Hematopoietic multipotent progenitor cell treated with erythropoietin and hydrocortisone succinate and interleukin-3 and kit ligand, for 8 days (in vitro differentiated cells): ENCODE data around the gene FRMD7.
"Not testable (repeated sequence)": the region's sequence is repeated elsewhere in the genome, so short reads cannot be mapped to it uniquely, and the experiment has no call there.

Source experiments
- DNase-seq: peaks from one replicate; pipeline ENCODE4 v3.0.0-alpha.2; 2015

FRMD7 gene

DNA sequence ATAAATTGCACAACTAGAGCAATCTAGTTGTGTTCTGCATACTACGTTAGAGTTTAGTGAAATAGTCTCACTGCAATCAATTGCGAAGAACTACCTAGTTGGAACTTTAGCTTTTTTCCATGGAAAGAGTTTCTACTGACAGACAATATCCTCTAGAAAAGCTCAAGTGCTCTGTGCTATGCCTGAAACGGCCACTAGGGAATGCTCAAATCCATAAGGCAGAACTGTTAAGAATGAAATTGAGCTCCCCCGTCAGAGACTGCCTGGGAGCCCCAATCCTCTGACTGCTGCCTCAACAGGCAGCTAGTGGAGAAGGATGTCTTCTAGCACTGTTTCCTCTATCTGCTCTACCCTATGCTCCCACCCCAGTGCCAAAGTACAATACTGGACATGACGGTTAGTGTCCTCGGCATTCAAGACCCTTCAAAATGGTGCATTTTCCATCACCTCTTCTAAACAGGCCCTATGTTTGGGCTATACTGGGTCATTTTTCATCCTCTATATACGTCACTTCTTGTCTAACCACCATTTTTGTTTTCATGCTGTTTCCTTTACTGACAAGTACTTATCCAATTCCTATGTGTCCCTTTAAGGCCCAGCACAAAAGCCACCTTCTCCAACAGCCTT, 35.3 kb downstream of the FRMD7 start:
- peak; percentile 76 for DNase-seq

DNA sequence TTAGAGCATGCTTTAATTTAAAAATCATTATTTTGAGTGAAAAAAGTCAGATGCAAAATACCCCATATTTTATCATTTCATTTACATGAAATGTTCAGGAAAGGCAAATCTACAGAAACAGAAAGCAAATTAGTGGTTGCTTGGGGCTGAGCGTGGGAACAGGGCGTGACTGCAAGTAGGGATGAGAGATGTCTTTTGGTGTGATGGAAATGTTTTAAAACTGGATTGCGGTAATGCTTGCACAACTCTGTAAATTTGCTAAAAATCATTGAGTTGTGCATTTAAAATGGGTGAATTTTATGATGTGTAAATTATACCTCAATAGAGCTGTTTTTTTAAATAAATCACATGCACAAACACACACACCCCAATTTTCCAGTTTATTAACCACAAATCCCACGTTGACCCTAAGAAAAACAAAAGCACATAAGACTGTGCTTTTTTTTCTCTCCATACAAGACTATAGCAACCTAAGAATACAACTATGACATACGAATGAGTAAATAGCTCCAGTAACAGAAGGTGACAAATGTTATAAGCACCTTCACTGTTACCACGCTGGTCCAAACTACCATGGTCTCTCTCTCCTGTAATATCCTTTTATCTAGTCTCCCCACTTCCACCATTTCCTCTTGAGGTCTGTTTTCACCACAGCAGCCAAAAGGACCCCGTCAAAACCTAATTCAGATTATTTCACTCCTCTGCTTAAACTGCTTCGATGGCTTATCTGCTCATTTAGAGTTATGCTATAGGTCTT, 37.2 kb downstream of the FRMD7 start:
- DNase-seq, result no peak

DNA sequence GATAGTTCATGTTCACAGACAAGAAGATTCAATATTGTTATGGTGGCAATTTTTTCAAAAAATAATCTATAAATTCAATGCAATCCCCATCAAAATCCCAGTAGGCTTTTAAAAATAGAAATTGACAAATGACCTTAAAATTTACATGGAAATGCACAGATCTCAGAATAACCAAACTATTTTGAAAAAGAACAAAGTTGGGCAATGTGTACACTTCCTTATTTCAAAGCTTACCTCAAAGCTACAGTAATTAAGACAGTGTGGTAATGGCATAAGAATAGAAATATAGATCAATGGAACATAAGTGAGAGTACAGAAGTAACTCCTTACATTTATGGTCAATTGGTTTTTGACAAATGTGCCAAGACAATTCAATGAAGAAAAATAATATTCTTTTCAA, 39.0 kb downstream of the FRMD7 start:
- DNase-seq, result no peak

DNA sequence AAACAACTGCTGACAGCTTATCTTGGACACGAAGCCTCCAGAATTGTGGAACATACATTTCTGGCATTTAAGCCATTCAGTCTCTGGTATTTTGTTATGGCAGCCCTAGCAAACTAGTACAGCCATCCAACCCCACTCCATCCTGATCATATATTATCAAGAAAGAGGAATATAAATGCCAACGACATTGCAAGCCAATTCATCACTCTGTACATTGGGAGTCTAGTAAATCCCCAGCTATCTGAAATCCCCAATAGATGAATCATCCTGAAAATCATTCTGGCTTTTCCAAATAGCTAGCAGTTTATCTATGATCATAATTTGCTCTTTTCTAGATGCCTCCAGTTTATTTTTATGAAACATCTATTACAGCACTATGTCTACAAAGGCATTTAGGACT, 41.1 kb downstream of the FRMD7 start:
- no peak for DNase-seq

DNA sequence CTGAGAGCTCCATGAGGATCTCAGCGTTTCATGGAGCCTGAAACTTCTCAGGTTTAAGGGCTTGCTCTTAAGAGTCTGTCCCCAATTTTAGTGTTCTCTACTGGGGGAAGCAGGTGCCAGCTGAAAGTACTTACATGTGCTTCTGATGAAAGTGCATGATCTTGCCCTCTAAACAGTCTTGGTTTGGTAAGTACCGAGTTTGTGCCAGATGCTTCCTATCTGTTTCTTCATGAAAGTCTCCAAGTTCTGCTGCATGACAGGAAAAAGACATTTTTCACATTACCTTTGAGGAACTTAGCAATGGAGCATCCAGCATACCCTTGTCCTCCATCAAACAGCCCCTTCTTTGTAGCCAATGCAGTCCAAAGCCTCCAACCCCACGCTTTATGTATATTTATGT, 42.0 kb downstream of the FRMD7 start:
- DNase-seq, result no peak

DNA sequence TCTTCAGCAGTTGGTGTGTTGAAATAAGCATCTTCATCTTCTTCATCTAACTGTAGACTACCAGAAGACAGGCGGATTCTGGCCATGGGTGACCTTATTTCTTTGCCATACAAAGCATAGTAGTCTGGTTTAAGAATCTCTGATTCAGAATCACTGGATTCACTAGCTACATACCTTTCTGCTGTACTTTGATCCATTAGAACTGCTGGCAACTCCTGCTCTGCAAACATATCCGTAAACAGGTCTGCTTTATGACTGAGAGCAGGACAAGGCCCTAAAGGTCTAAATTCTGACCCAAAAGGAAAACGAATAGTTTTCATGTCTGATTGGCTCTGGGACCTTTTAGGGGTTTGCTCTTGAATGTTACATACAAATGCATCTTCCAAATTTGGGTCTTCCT, 49.9 kb downstream of the FRMD7 start:
- DNase-seq, result no peak

DNA sequence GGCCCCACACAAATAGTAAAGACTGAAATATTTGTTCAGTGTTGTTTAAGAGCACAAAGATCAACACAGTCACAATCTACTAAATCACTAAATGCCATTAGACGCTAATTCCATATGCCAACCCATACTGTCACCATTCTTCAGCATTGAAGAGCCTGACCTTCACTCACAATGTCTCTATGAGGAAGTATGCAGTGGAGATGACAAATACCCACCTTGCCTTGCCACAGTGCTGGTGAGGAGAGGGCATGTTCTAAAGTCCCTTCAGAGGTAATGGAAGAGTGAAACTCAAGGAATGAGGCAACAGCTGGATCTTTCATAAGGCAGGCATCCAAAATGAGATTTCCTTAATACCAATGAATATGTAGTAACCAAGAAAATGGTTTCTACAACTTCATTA, 50.4 kb downstream of the FRMD7 start:
- no peak for DNase-seq

DNA sequence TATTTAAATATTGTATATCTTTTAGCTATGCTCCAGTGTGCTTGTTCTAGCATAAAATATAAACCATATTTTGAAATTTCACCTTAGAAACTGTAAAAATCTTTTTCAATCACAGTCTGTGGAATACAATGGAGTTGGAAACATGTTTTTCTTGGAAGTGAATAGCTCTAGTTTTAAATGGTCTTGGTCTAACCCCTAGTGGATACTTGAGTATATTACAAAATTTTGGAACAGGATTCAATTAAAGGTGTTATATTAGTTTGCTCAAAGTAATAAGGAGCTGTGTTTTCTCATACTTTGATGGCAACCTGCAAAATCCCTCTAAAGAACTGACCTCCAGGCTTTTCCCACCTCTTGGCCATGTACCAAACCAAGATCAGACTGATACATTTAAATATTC, 56.6 kb downstream of the FRMD7 start:
- peak; percentile 29 for DNase-seq

DNA sequence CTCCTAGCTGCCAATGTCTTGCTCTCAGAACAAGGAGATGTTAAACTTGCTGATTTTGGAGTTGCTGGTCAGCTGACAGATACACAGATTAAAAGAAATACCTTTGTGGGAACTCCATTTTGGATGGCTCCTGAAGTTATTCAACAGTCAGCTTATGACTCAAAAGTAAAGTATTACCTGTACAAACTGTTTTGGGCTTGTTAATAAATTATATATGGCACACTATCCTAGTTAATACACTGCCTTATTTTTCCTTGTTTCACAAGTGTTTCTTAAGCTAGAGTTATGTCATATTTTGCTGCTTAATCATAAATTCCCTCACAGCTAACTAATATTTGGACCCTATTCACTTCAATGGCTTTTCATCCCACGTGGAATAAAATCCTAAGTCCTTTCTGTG, 59.4 kb downstream of the FRMD7 start:
- DNase-seq, result no peak

DNA sequence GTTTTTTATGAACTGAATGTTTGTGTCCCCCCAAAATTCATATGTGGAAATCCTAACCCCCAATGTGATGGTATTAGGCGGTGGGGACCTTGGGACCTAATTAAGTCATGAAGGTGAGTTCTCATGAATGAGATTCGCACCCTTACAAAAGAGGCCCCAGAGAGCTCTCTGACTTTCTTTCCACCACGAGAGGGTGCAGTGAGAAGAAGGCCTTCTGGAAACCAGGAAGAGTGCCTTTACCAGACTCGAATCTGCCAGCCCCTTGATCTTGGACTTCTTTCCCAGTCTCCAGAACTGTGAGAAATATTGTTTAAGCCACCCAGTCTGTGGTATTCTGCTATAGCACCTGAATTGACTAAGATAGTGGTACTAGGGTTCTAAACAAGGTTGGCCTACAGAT, 64.0 kb downstream of the FRMD7 start:
- no peak for DNase-seq

DNA sequence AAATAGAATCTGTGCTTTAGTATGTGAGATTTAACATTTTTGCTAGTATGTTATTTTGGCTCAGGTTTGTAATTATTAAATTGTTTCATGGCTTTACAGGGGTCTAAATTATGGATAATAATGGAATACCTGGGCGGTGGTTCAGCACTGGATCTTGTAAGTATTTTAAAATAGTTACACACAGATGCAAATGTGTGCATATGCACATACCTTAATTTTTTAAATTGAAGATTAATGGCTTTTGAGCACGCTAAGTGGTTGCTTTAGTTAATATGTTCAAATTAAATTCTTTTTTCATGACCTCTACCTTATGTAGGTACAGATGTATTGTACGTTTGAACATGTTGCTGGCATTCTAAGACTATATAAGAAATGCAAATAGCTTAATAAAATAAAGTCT, 64.5 kb downstream of the FRMD7 start:
- DNase-seq, result no peak

DNA sequence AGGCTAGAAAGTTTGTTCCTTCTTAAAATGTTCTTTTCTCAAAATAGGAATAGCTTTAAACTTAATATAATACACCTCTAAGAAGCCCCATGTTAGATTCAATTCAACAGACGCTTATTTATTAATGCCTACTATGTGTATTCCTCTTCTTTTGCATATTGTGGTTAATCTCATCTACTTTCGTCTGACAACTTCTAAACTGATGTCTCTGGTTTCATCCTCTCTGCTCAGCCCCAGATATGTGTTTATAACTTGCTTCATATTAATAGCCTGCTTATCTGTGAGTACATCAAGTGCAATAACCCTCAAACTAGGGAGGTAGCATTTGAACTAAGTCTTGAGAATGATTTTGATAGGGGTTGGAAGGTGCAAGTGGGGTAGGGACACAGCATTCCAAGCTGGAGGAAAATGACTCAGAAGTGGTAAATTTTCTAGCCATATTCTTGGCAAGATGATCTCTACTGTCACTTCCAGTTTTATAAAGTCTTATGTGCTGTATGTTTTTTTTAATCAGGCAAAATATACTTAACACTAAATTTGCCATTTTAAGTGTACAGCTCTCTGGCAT, 67.8 kb downstream of the FRMD7 start:
- no peak for DNase-seq

DNA sequence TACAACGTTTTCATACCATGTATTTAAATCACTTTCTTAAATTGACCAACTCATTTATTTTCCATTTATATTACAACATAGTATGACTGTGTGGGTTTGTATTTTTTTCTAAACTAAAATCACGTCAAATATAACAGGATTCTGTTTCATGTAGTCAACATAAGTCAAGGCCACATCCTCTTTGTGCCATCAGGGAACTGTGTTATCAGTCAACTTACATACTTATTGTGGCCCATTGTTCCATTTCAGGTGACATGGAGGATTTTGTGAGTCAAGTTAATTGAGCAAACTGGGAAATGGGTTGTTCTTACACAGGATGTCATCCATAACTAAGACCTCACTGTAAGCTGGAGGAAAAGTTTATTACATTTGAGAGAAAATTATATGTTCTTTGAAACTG, 68.8 kb downstream of the FRMD7 start:
- DNase-seq, result no peak

DNA sequence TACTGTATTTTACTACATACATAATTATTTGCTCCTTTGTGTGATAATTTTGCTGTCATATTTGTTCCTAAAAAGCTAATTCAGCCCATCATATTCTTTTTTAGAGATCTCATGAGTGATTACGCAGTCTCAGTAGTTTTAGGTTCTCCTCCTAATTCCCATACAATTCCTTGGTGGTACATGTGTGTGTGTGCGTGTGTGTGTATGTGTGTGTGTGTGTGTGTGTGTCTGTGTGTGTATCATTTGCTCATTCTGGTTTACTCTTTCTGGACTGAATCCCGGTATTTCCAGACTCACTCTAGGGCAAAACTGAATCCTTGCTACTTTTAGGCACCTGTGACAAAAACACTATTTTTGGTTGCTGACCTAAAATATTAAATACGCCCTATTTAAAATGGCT, 69.8 kb downstream of the FRMD7 start:
- DNase-seq, result no peak

DNA sequence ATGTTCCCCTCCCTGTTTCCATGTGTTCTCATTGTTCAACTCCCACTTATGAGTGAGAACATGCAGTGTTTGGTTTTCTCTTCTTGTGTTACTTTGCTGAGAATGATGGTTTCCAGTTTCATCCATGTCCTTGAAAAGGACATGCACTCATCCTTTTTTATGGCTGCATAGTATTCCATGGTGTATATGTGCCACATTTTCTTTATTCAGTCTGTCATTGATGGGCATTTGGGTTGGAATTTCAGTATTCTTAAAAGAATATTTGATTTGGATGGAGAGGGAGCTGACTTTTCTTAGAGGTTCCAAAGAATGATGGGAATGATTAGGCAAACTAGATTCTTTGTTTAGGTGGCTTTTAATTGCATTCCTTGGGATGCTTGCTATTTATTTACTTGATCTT, 76.0 kb downstream of the FRMD7 start:
- DNase-seq, result not testable (repeated sequence)

DNA sequence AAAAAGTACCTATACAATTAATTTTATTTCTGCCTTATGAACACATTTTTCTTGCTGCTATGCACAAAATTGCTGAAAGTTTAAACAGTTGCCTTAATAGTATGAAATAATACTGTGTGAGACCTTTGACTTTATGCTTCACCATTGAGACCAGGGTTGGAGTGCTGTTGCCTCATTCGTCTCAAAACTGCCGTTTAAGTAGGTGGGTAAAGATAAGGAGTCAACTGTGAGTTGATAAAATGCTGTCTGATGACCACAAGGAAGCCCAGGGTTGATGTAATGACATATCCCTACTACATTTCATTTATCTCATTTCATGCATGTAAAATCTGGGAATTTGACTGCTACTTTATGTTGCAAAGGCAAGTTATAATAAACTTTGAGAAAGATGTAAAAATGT, 81.3 kb downstream of the FRMD7 start:
- DNase-seq, result peak; percentile 69

DNA sequence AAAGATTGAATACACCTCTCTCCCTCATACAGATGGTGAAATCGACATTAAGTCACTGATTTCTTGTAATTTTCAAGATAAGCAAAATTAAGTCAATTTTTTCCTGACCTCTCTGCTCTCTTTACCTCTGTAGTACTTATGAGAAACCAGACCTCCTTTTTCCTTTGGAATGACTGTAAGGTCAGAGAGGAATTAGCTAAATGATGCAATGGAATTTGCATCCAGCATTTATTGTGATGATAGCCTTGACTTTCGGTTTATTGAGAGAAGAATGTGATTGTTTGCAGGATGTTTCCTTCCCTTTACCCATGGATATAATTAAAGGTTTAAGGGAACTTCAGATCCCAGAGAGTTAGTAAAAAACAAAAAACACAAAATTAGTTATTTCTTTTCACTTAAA, 82.4 kb downstream of the FRMD7 start:
- DNase-seq, result no peak

DNA sequence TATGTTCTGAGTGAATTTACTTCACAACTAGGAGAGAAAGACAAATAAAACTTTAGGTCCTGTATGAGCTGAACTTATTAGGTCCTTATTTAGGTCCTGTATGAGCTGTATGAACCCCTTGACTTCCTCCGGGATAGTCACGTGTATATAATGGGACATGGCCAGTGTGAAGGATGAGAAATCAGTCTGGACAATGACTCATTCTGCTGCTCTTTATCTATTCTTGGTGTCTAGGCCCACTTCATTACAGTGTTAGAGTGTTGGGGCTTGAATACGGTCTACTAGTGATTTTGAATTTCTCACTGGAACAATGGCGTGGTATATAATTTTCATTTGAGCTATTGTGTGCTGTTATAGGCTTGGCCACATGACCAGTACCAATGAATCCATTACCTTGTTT, 82.9 kb downstream of the FRMD7 start:
- peak; percentile 20 for DNase-seq

DNA sequence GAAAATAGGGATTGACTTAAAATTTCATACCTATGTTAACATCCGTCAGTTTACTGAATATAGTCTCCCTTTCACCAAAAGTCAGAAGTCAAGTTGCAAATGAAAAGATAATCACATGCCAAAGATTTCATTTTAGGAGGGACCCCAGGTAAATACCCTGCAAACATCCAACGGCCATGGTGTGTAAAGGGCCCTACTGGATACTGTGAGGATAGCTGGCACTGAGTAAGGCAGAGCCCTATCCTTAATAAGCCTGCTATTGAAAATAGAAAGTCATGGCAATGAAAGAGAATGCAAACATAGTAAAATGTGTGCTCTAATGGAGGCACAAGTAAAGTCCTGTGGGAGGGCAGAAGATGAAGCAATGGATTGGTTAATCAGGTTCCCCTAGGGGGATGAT, 83.8 kb downstream of the FRMD7 start:
- DNase-seq, result no peak

DNA sequence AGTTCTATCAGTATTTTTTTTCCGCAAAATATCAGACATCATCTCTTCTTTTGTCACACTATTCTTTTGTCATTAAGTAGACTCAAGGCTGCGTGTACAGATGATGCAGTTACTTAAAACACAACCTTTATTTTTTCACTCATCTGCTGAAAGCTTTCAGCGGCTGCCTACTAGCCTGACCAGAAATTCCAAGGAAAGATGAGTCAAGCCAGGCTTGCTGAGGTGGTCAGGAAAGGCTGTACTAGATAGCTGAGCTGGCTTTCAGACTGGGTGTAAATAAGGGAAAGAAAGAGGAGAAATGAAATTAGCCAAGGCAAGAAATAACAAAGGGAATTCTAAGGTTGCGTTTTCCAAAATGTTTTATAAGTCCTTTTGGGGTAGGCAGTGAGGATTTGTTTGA, 86.8 kb downstream of the FRMD7 start:
- no peak for DNase-seq

DNA sequence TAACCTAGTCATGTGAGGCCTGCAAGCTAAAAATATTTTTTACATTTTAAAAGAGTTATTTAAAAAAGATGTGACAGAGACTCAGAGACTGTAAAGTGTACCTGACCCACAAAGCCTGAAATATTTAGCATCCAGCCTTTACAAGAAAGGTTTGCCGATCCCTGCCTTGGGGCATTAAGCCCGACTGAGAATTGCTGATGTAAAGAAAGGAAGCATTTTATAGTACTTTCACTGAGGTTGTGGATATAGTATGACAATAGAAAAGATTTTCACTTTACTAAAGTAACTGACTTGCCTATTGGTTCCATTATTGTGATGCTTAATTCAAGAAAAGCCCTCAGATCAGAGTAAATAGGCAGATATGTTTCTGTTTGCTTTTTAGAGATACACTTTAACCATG, 87.8 kb downstream of the FRMD7 start:
- no peak for DNase-seq

DNA sequence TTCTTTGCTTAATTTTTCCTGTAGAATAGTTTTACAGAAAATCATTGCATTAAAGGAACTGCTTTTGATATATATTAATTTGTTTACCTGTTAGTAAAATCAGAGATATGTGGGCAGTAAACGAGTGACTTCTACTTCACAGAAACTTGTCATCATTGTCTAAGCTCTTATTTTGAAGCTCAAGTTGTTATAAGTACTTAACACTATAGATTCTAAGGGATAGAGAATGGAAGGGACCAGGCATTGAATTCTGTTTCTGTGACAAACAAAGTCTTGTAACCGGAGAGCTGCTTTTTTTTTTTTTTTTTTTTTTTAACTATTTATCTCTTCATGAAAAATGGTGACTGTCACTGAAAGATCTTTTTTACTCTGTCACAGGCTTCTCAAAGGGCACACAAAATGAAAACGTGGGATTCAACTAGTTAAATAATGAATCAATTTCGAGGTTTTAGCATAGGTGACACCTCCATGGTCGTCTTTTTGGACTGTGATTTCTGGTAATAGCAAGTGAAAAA, 90.3 kb downstream of the FRMD7 start:
- DNase-seq, result no peak

DNA sequence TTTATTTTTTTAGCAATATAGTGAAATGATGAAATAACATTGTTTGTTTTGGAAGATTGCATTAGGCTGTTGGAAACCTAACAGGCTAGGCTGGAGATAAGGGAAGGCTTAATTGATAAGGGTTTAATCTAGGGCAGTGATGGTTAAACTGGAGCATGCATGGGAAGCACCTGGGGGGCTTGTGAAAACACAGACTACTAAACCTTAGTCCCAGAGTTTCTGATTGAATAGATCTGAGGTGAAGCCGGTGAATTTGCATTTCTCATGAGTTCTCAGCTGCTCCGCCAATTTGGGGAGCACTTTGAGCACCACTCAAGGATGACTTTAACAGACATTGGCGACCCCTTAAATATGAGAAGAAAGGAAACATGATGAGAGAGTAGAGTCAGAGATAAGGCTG, 93.2 kb downstream of the FRMD7 start:
- no peak for DNase-seq

DNA sequence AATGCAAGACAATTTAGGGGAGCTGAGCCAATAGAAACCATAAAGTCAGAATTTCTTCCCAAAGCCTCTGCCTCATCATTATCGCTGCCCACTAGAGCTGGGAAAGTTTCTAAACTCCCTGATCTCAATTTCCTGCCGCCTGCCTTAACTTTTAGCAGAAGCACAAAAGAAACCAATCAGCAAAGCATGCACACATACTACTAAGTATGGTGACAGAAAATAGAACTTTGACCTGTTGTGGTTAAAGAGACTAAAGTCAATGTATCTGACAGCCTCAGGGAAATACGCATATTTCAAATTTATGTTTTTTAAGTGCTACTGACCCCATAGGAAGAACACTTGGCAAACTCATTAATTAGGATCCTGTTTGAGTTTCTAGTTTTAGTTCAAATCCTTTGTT, 94.7 kb downstream of the FRMD7 start:
- DNase-seq, result no peak

DNA sequence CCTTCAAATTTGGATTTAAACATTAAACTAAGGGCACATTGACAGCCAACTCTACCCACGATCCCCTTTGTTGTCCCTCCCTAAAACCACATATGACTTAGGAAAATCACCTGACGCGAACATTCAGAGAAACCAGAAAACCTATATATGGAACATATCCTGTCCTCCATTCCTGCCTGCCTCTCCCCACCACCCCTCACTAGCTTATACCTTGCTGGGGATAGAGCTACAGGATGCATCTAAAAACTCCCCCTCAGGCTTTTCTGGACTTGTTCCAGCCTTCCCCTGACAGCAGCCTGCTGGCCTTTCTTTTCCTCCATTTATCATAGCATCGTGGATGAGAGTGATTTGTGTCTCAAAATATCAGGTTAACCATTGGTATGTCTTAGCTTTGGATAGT, 96.0 kb downstream of the FRMD7 start:
- DNase-seq, result no peak
